Neural crest cell (in vitro differentiated cells): ENCODE measurements around the gene SPECC1. TPM values are rescaled to one million over a fixed set of nuclear protein-coding genes. Genes with fewer than 3 reads are reported as not detected.
"Not testable (repeated sequence)": the region's sequence is repeated elsewhere in the genome, so short reads cannot be mapped to it uniquely, and the experiment has no call there.

Experiments used
- DNase-seq: peaks from one replicate; pipeline ENCODE4 v3.0.0; 2021; ENCODE audit warnings: low read depth, mixed read lengths, low spot score
- H3K27ac Mint-ChIP-seq: one replicate; pipeline ENCODE4 v1.8.0; 2021; ENCODE audit warnings: mild to moderate bottlenecking, mixed read lengths; ENCODE audit not compliant: unreplicated experiment
- H3K27me3 Mint-ChIP-seq: 2 replicates; pipeline ENCODE4 v1.8.0; 2021; ENCODE audit warnings: low read depth, mild to moderate bottlenecking, mixed read lengths
- H3K36me3 Mint-ChIP-seq: 2 replicates; pipeline ENCODE4 v1.8.0; 2021; ENCODE audit warnings: low read depth, mild to moderate bottlenecking, mixed read lengths
- H3K4me1 Mint-ChIP-seq: 2 replicates; pipeline ENCODE4 v1.8.0; 2021; ENCODE audit warnings: mixed read lengths
- H3K4me3 Mint-ChIP-seq: one replicate; pipeline ENCODE4 v1.8.0; 2021; ENCODE audit warnings: mild to moderate bottlenecking, mixed read lengths
- H3K9me3 Mint-ChIP-seq: 2 replicates; pipeline ENCODE4 v1.8.0; 2021; ENCODE audit warnings: mixed read lengths
- total RNA-seq: library from RNA; stranded (reverse); gene quantifications from 2 replicates; pipeline ENCODE4 v1.2.1, GENCODE V29; 2021
- TF ChIP-seq, protein P1 (sequence below): fragments of 200-600 bp; sonication (generic); conservative IDR thresholded peaks from 2 replicates; pipeline ENCODE4 v1.5.0; 2021; ENCODE audit warnings: antibody characterized with exemption, mild to moderate bottlenecking

The SPECC1 gene
- total RNA-seq, 1 donor from 2014 or later = 71.0 TPM

DNA sequence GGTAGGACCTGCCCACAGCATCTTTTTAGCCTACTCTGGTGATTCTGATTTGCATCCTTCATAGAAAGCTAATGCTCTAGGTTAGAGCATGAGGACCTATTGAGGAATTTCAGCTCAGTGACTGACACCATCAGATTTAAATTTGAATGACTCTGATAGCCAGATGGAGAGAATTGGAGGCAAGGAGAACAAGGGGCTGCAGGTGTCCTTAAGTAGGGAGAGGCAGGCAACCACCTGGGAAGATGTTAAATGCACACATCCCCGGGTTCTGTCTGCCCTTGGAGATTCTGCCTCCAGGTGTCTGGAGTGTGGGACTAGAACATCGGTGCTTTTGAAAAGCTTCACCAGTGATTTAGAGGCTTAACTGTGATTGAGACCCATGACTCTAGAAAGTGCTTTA lies 221.8 kb downstream of the SPECC1 start:
- Mint-ChIP-seq H3K36me3 (peaks cover 14% of the 10 kb centered on the region), H3K9me3 (no peaks in the 10 kb centered on the region), H3K27ac (no peak overlapping the region), H3K27me3 (no peaks in the 10 kb centered on the region), H3K4me1 (peaks cover 13% of the 10 kb centered on the region), H3K4me3 (no peak overlapping the region)
- DNase-seq = no peak
- TF ChIP-seq, protein P1, sequence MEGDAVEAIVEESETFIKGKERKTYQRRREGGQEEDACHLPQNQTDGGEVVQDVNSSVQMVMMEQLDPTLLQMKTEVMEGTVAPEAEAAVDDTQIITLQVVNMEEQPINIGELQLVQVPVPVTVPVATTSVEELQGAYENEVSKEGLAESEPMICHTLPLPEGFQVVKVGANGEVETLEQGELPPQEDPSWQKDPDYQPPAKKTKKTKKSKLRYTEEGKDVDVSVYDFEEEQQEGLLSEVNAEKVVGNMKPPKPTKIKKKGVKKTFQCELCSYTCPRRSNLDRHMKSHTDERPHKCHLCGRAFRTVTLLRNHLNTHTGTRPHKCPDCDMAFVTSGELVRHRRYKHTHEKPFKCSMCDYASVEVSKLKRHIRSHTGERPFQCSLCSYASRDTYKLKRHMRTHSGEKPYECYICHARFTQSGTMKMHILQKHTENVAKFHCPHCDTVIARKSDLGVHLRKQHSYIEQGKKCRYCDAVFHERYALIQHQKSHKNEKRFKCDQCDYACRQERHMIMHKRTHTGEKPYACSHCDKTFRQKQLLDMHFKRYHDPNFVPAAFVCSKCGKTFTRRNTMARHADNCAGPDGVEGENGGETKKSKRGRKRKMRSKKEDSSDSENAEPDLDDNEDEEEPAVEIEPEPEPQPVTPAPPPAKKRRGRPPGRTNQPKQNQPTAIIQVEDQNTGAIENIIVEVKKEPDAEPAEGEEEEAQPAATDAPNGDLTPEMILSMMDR = no peak

DNA sequence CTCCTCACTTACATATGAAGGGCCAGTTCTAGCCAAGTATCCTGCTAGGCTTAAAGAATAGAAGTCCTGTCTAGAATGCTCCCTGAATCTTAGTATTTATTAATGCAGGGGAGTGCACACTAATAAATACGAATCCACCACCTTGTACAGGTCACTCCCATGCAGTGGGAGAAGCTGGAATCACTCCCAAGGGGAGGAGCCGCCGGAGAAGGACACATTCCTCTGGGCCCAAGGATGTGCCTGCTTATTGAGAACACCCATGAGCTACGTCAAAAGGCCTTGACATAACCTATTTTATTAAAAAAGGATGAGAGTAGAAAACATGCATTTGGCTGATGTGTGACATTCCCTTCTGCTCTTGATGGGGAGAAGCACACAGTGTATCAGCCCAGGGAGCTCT lies 223.5 kb downstream of the SPECC1 start:
- TF ChIP-seq, protein P1 = no peak
- no peak for DNase-seq
- Mint-ChIP-seq H3K27me3 (no peaks in the 10 kb centered on the region), H3K27ac (no peak overlapping the region), H3K36me3 (peaks cover 12% of the 10 kb centered on the region), H3K4me1 (peaks cover 9% of the 10 kb centered on the region), H3K9me3 (no peaks in the 10 kb centered on the region), H3K4me3 (no peak overlapping the region)

DNA sequence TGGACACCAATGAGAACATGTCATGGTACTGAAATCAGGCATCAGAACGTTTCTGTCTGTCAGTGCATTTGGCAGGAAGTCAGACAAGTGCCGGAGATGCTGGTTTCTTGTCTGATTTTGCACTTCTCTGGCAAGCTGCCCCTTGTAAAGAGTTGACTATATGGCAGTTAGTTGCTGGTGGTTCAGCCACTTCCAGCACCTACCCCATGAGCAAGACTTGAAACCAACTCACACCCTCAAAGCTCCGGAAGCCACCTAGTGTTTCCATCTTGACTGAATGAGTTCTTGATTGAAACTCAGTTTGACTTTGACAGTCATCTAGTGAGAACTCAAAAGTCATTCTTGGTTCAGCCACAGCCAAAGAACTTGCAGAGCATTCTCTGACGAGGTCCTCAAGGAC lies 225.1 kb downstream of the SPECC1 start:
- Mint-ChIP-seq H3K4me1 (peaks cover 9% of the 10 kb centered on the region), H3K27me3 (no peaks in the 10 kb centered on the region), H3K36me3 (peaks cover 16% of the 10 kb centered on the region), H3K27ac (no peak overlapping the region), H3K9me3 (no peaks in the 10 kb centered on the region), H3K4me3 (no peak overlapping the region)
- no peak for DNase-seq
- TF ChIP-seq, protein P1 = no peak

DNA sequence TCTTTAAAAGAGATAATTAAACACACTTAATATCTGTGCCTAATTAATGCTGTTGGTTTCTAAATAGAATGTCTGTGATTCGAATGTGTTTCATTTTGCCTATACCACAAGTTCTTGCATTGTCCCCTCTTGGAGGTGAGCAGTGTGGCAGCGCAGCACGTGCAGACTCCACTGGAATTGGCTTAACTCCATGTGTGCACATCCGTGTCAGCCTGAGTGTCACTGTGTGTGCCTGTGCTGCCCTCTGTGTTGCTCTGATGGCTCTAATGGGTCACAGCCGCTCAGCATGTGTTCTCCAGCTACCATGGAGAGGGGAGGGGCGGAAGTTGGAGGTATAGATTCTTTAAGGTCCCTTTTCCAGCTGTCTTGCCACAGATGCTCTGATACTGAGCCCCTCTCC lies 226.6 kb downstream of the SPECC1 start:
- Mint-ChIP-seq H3K9me3 (no peaks in the 10 kb centered on the region), H3K4me1 (peaks cover 5% of the 10 kb centered on the region), H3K4me3 (no peak overlapping the region), H3K27ac (no peak overlapping the region), H3K36me3 (peaks cover 14% of the 10 kb centered on the region), H3K27me3 (no peaks in the 10 kb centered on the region)
- TF ChIP-seq, protein P1 = no peak
- DNase-seq = no peak

DNA sequence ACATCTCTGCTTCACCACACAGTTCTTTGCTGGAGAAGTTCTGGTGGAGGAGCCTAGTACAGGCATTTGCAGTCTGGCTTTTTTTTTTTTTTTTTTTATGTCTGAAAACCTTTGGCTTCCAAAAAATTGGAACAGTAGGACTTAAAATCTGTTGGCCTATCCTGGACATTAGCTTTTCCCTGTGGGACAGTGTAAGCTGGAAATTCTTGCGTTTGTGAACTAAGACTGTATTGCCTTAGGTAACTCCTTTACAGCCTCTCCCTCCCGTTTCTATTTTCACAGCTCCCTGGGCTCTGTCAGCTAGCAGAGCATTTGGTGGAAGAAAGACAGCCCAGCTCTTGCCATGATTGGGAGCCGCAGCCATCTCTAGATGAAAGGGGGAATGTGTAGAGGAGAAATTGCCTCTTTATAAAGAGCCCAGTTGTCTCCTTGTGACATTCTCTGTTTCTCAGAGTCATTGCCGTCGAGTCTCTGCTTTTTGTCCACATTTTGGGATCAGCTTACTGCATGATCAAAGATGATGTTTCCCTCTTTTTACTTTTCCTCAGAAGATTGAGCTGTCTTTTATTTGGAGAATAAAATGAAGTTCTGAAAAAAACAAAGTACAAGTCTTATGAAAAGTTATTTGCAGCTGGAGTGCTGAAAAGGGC lies 227.5 kb downstream of the SPECC1 start:
- H3K36me3 Mint-ChIP-seq = peaks cover 14% of the 10 kb centered on the region
- no peaks in the 10 kb centered on the region for H3K27me3 Mint-ChIP-seq
- no peak overlapping the region for H3K27ac Mint-ChIP-seq
- TF ChIP-seq, protein P1 = no peak
- no peaks in the 10 kb centered on the region for H3K9me3 Mint-ChIP-seq
- peaks cover 5% of the 10 kb centered on the region for H3K4me1 Mint-ChIP-seq
- DNase-seq = no peak
- no peak overlapping the region for H3K4me3 Mint-ChIP-seq

DNA sequence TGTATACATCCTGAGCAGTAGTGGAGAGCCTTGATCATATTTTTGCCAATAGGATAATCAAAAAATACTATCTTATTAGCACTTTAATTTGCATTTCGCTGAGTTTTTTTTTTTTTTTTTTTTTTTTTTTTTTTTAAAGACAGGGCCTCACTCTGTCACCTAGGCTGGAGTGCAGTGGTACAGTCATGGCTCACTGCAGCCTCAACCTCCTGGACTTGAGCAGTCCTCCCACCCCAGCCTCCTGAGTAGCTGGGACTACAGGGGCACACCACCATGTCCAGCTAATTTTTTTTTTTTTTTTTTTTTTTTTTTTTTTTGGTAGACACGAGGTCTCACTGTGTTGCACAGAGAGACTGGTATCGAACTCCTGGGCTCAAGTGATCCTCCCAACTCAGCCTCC lies 230.6 kb downstream of the SPECC1 start:
- not testable (repeated sequence) for H3K9me3 Mint-ChIP-seq, H3K27me3 Mint-ChIP-seq, H3K27ac Mint-ChIP-seq, H3K4me3 Mint-ChIP-seq, DNase-seq, H3K4me1 Mint-ChIP-seq, H3K36me3 Mint-ChIP-seq
